Hepatocyte (in vitro differentiated cells): ENCODE data around the gene FNBP1L. TPM values are rescaled to one million over a fixed set of nuclear protein-coding genes. Genes with fewer than 3 reads are reported as not detected.

Source experiments
- DNase-seq: peaks from one replicate; pipeline ENCODE4 v3.0.0-alpha.2; 2016; ENCODE audit warnings: low spot score
- H2AFZ ChIP-seq: fragments of 200-600 bp; sonication (generic); 2 replicates; pipeline ENCODE4 v1.6.0; 2016; ENCODE audit warnings: antibody characterized with exemption, mild to moderate bottlenecking
- H3K27ac ChIP-seq: fragments of 200-600 bp; sonication (generic); 2 replicates; pipeline ENCODE4 v1.5.1; 2016; ENCODE audit warnings: mild to moderate bottlenecking
- H3K27me3 ChIP-seq: fragments of 200-600 bp; sonication (generic); 2 replicates; pipeline ENCODE4 v1.6.1; 2016
- H3K36me3 ChIP-seq: fragments of 200-600 bp; sonication (generic); replicated peaks from 2 replicates; pipeline ENCODE4 v1.5.1; 2016; ENCODE audit warnings: low read depth; ENCODE audit not compliant: insufficient read depth
- H3K4me1 ChIP-seq: fragments of 200-600 bp; sonication (generic); 2 replicates; pipeline ENCODE4 v1.5.1; 2016; ENCODE audit warnings: mild to moderate bottlenecking, moderate library complexity; ENCODE audit not compliant: insufficient read depth
- H3K4me2 ChIP-seq: fragments of 200-600 bp; sonication (generic); 2 replicates; pipeline ENCODE4 v1.6.0; 2016
- H3K4me3 ChIP-seq: fragments of 200-600 bp; sonication (generic); 2 replicates; pipeline ENCODE4 v1.5.1; 2016; ENCODE audit warnings: mild to moderate bottlenecking
- H3K79me2 ChIP-seq: fragments of 200-600 bp; sonication (generic); 2 replicates; pipeline ENCODE4 v1.6.0; 2017; ENCODE audit warnings: mild to moderate bottlenecking
- H3K9me2 ChIP-seq: fragments of 200-600 bp; sonication (generic); replicated peaks from 2 replicates; pipeline ENCODE4 v1.6.0; 2017; ENCODE audit warnings: mild to moderate bottlenecking; ENCODE audit not compliant: insufficient read depth
- H3K9me3 ChIP-seq: fragments of 200-600 bp; sonication (generic); 2 replicates; pipeline ENCODE4 v1.5.1; 2016; ENCODE audit warnings: low read depth, mild to moderate bottlenecking
- H4K20me1 ChIP-seq: fragments of 200-600 bp; sonication (generic); 2 replicates; pipeline ENCODE4 v1.6.0; 2016; ENCODE audit warnings: mild to moderate bottlenecking; ENCODE audit not compliant: insufficient read depth, poor library complexity, severe bottlenecking
- EZH2 ChIP-seq: fragments of 200-600 bp; sonication (generic); IDR thresholded peaks from 2 replicates; pipeline ENCODE4 v1.6.1; 2016; ENCODE audit warnings: antibody characterized with exemption, mild to moderate bottlenecking, borderline replicate concordance
- EZH2phosphoT487 ChIP-seq: fragments of 200-600 bp; sonication (generic); IDR thresholded peaks from one replicate; pipeline ENCODE4 v1.6.1; 2018; ENCODE audit warnings: antibody characterized with exemption, mild to moderate bottlenecking, low read depth, moderate library complexity; ENCODE audit not compliant: unreplicated experiment, severe bottlenecking
- WGBS: methylation state at CpG from one replicate; pipeline ENCODE4 v1.1.6; 2016; ENCODE audit warnings: low lambda C conversion rate; ENCODE audit errors: missing lambda C conversion rate; 5-methylcytosine and 5-hydroxymethylcytosine counted together
- polyA plus RNA-seq: library from polyadenylated mRNA; unstranded; fragments of >200 nt; fragmentation: Nextera tagmentation; extraction: Ambion mirVana; gene quantifications from 2 replicates; pipeline ENCODE4 v1.2.1, GENCODE V29; 2016
- total RNA-seq: library from RNA; depleted of rRNA; stranded (reverse); fragments of >200 nt; gene quantifications from 2 replicates; pipeline ENCODE4 v1.2.3, GENCODE V29; 2014
- TF ChIP-seq, protein P1 (sequence below): fragments of 200-600 bp; sonication (generic); IDR thresholded peaks from 2 replicates; pipeline ENCODE4 v1.5.1; 2016; ENCODE audit warnings: antibody characterized with exemption, mild to moderate bottlenecking; ENCODE audit not compliant: poor library complexity

The FNBP1L gene
- total and polyA plus RNA-seq, 2 experiments from 2014 or later: 46.8 to 98.8 TPM

DNA sequence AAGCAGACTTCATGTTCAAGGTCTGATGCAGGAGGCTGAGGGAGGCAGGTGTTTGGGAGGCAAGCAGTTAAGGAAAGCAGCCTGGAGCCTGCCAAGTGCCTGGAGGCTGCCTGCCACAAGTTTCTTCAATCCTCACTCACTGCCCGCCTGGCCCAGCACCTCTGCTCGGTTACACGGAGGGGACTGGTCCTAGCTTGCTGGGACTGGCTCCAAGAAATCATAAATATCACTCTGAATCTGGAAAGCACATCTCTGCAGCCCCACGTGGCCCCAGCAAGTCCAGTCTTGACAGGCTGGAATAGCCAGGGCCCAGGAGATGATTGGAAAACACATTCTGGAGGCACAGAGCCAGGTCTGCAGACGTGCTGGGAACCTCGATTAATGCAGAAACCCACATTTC lies 149.8 kb downstream of the FNBP1L start:
- Histone ChIP-seq H3K27ac (no peak overlapping the region), H3K4me1 (peaks cover 50% of the 10 kb centered on the region), H2AFZ (no peak overlapping the region), H4K20me1 (no peaks in the 10 kb centered on the region), H3K4me2 (no peak overlapping the region), H3K9me3 (no peaks in the 10 kb centered on the region), H3K36me3 (no peaks in the 10 kb centered on the region), H3K4me3 (no peak overlapping the region), H3K79me2 (peaks cover 83% of the 10 kb centered on the region), H3K27me3 (no peaks in the 10 kb centered on the region), H3K9me2 (no peaks in the 10 kb centered on the region)
- peak; percentile 38 for DNase-seq
- 46% methylated on average over 6 of the region's 6 CpGs for whole genome bisulfite sequencing
- no peak for TF ChIP-seq EZH2phosphoT487
- no peak for TF ChIP-seq EZH2
- TF ChIP-seq, protein P1, sequence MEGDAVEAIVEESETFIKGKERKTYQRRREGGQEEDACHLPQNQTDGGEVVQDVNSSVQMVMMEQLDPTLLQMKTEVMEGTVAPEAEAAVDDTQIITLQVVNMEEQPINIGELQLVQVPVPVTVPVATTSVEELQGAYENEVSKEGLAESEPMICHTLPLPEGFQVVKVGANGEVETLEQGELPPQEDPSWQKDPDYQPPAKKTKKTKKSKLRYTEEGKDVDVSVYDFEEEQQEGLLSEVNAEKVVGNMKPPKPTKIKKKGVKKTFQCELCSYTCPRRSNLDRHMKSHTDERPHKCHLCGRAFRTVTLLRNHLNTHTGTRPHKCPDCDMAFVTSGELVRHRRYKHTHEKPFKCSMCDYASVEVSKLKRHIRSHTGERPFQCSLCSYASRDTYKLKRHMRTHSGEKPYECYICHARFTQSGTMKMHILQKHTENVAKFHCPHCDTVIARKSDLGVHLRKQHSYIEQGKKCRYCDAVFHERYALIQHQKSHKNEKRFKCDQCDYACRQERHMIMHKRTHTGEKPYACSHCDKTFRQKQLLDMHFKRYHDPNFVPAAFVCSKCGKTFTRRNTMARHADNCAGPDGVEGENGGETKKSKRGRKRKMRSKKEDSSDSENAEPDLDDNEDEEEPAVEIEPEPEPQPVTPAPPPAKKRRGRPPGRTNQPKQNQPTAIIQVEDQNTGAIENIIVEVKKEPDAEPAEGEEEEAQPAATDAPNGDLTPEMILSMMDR: no peak

- Histone ChIP-seq H3K9me2 (no peaks in the 10 kb centered on the region), H3K4me2 (no peak overlapping the region), H3K79me2 (peaks cover 87% of the 10 kb centered on the region), H3K27me3 (no peaks in the 10 kb centered on the region), H3K27ac (peak overlapping the region; percentile 12), H4K20me1 (no peaks in the 10 kb centered on the region), H3K4me3 (no peak overlapping the region), H3K9me3 (no peaks in the 10 kb centered on the region), H3K4me1 (peaks cover 43% of the 10 kb centered on the region), H2AFZ (no peak overlapping the region), H3K36me3 (no peaks in the 10 kb centered on the region)
- 91% methylated on average over 2 of the region's 2 CpGs for WGBS
- TF ChIP-seq EZH2phosphoT487: no peak
- no peak for TF ChIP-seq EZH2
- TF ChIP-seq, protein P1: no peak
- DNase-seq: no peak
These were observed 150.5 kb downstream of the FNBP1L start for GRCh38 chr1:93598396-93598795.

DNA sequence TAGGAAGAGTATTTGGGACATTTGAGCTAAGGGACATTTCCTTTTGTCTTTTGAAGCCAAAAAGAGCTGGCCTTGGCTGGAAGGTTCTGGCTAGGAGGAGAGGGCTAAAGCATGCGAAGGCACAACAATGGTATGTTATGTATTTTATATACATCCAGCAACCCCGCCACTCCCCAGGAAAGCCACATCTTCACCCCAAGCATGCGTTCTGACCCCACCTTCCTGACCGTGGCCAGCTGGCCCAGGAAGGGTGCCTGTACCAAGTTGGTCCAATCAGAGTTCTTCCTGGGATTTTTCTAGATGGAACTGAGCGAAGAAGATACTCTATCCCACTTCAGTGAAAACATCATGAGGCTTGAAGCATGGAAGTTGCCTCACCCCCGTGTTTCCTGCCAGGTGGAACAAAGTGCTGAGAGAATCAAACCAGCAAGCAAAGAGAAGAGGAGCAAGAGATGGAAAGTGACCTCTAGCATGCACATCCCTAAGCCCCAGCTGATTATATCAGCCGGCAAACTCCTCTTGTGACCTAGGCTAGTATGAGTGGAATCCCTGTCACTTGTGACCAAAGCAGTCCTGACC lies 151.0 kb downstream of the FNBP1L start:
- Histone ChIP-seq H3K4me2 (no peak overlapping the region), H3K9me2 (no peaks in the 10 kb centered on the region), H3K4me3 (no peak overlapping the region), H3K36me3 (no peaks in the 10 kb centered on the region), H3K9me3 (no peaks in the 10 kb centered on the region), H3K27me3 (no peaks in the 10 kb centered on the region), H2AFZ (no peak overlapping the region), H4K20me1 (no peaks in the 10 kb centered on the region), H3K27ac (no peak overlapping the region), H3K79me2 (peaks cover 88% of the 10 kb centered on the region), H3K4me1 (peaks cover 37% of the 10 kb centered on the region)
- no peak for DNase-seq
- 89% methylated on average over 7 of the region's 7 CpGs for WGBS
- TF ChIP-seq EZH2 (no peak), EZH2phosphoT487 (no peak)
- TF ChIP-seq, protein P1: no peak

- H3K36me3 ChIP-seq: no peaks in the 10 kb centered on the region
- no peak overlapping the region for H3K27ac ChIP-seq
- peaks cover 88% of the 10 kb centered on the region for H3K79me2 ChIP-seq
- H3K4me3 ChIP-seq: no peak overlapping the region
- WGBS: 82% methylated on average over 6 of the region's 6 CpGs
- H3K9me3 ChIP-seq: no peaks in the 10 kb centered on the region
- no peak overlapping the region for H3K4me2 ChIP-seq
- no peaks in the 10 kb centered on the region for H3K27me3 ChIP-seq
- no peak for DNase-seq
- H3K4me1 ChIP-seq: peaks cover 32% of the 10 kb centered on the region
- no peak overlapping the region for H2AFZ ChIP-seq
- TF ChIP-seq, protein P1: no peak
- no peak for TF ChIP-seq EZH2phosphoT487
- no peak for TF ChIP-seq EZH2
- no peaks in the 10 kb centered on the region for H4K20me1 ChIP-seq
- H3K9me2 ChIP-seq: no peaks in the 10 kb centered on the region
These were observed 151.6 kb downstream of the FNBP1L start for GRCh38 chr1:93599479-93599878.
